Activated gamma-delta T cell treated with anti-CD3 and anti-CD28 coated beads, Interleukin-2, amount 50 U/mL, for 16 hours (primary cell): Measurements from ENCODE around the gene MPPED1.

Experiments used
- DNase-seq: peaks from one replicate; pipeline ENCODE4 v3.0.0-alpha.2; 2020; ENCODE audit warnings: low read depth

MPPED1 gene

GRCh38 chr22:43431808-43432554, 20.2 kb downstream of the MPPED1 start:
- no peak for DNase-seq

- DNase-seq: no peak
Observed at GRCh38 chr22:43432883-43433415, 21.1 kb downstream of the MPPED1 start.

- DNase-seq: no peak
Observed at GRCh38 chr22:43433451-43434274, 21.8 kb downstream of the MPPED1 start.

- DNase-seq: no peak
Observed at GRCh38 chr22:43434275-43434927, 22.6 kb downstream of the MPPED1 start.

GRCh38 chr22:43434928-43435311, 23.1 kb downstream of the MPPED1 start:
- no peak for DNase-seq

GRCh38 chr22:43435851-43436811, 24.3 kb downstream of the MPPED1 start:
- DNase-seq: no peak

GRCh38 chr22:43436868-43437267, 25.1 kb downstream of the MPPED1 start:
- no peak for DNase-seq

- DNase-seq: no peak
Observed at GRCh38 chr22:43437871-43438475, 26.2 kb downstream of the MPPED1 start.

- DNase-seq: no peak
Observed at GRCh38 chr22:43438666-43439347, 27.0 kb downstream of the MPPED1 start.

- no peak for DNase-seq
Observed at GRCh38 chr22:43439368-43440103, 27.7 kb downstream of the MPPED1 start.

- no peak for DNase-seq
Observed at GRCh38 chr22:43440104-43440387, 28.2 kb downstream of the MPPED1 start.

GRCh38 chr22:43440556-43440955, 28.7 kb downstream of the MPPED1 start:
- no peak for DNase-seq

- DNase-seq: no peak
Observed at GRCh38 chr22:43441216-43441615, 29.4 kb downstream of the MPPED1 start.

- DNase-seq: no peak
Observed at GRCh38 chr22:43441751-43442150, 29.9 kb downstream of the MPPED1 start.

GRCh38 chr22:43442386-43443151, 30.8 kb downstream of the MPPED1 start:
- no peak for DNase-seq

- no peak for DNase-seq
Observed at GRCh38 chr22:43443152-43443471, 31.3 kb downstream of the MPPED1 start.

GRCh38 chr22:43446037-43446803, 34.4 kb downstream of the MPPED1 start:
- no peak for DNase-seq

- no peak for DNase-seq
Observed at GRCh38 chr22:43446916-43447315, 35.1 kb downstream of the MPPED1 start.

GRCh38 chr22:43447380-43447779, 35.6 kb downstream of the MPPED1 start:
- no peak for DNase-seq
